Measurements from ENCODE around the gene NKIRAS1. TPM values are rescaled to one million over a fixed set of nuclear protein-coding genes. Genes with fewer than 3 reads are reported as not detected.
"Not testable (repeated sequence)": the region's sequence is repeated elsewhere in the genome, so short reads cannot be mapped to it uniquely, and the experiment has no call there.

NKIRAS1 gene
- total and polyA plus RNA-seq, 9 donors = 8.7 to 18.9 (median 13.4) TPM

DNA sequence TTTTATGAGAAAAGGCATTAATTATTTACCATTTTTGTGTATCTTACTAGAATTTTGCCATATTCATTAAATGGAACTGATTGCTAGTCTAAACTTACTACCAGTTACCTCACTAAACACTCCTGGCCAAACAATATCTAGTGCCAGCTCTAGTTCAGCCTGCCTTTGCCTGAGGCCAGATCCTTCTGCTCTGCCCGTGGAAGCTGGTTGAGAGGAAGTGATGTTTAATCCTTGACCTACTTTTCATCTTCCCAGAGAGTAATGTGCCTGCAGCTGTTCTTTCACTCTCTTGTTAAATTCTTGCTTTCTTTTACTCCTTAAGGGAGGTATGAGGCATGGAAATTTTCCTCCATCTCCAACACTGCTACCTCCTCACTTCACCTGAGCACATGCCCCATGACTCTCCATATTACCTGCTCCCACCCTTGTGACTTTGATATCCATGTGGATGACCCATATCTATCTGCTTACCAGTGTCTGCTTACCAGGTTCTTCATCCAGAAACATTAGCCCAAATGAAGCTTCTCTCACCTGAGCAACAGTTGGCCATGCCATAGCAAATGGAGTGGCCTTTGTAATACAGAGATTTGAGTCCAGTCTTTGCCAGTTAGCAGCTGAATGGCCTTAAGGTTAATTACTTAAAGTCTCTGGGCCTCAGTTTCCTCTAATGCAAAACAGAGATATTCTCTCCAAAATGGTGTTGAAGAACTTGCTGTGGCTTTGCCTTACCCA, 57.6 kb downstream of the NKIRAS1 start:
- Histone ChIP-seq H3K27ac (peak overlapping the region in 1 of 2 donors; percentile 16), H3K4me3 (no peak overlapping the region), H3K27me3 (no peaks in the 10 kb centered on the region), H3K4me1 (ENCODE audit: insufficient read depth) (peaks cover 8% of the 10 kb centered on the region), H3K36me3 (no peaks in the 10 kb centered on the region), H3K9me3 (no peaks in the 10 kb centered on the region)
- TF ChIP-seq POLR2A (IDR thresholded peaks at IDR 0.05) (no peak), EP300 (IDR thresholded peaks at IDR 0.05) (no peak)
- TF ChIP-seq, protein P1, sequence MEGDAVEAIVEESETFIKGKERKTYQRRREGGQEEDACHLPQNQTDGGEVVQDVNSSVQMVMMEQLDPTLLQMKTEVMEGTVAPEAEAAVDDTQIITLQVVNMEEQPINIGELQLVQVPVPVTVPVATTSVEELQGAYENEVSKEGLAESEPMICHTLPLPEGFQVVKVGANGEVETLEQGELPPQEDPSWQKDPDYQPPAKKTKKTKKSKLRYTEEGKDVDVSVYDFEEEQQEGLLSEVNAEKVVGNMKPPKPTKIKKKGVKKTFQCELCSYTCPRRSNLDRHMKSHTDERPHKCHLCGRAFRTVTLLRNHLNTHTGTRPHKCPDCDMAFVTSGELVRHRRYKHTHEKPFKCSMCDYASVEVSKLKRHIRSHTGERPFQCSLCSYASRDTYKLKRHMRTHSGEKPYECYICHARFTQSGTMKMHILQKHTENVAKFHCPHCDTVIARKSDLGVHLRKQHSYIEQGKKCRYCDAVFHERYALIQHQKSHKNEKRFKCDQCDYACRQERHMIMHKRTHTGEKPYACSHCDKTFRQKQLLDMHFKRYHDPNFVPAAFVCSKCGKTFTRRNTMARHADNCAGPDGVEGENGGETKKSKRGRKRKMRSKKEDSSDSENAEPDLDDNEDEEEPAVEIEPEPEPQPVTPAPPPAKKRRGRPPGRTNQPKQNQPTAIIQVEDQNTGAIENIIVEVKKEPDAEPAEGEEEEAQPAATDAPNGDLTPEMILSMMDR (IDR thresholded peaks at IDR 0.05) = no peak
- peak in 3 of 5 donors; percentile 27 to 42 (median 32) for DNase-seq
- intact Hi-C loops (cut with DNase I) = no loop called here
- WGBS, 3 donors = 0% methylated on average over 1 of the region's 1 CpG

DNA sequence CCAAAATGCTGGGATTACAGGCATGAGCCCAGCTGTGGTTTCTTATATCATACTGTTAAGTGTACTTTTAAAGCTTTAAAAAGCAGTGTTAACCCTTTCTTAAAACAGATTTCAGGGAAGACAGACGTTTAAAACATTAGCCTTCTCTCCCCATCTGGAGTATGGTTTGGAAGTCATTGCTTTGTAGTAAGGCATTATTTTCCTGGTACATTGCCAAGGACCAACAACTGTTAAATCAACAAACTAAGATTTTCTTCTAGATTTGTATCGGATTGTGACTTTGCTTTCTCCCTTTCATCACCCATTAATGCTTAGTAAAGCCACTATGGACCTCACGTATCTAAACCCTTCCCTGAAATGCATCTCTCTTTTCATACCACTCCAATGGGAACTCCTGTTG, 60.5 kb downstream of the NKIRAS1 start:
- Histone ChIP-seq H3K27ac (no peak overlapping the region), H3K36me3 (no peaks in the 10 kb centered on the region), H3K9me3 (no peaks in the 10 kb centered on the region), H3K4me1 (ENCODE audit: insufficient read depth) (peaks cover 6% of the 10 kb centered on the region), H3K27me3 (no peaks in the 10 kb centered on the region), H3K4me3 (no peak overlapping the region)
- 50 to 66% (median 64%) methylated on average over 3 of the region's 3 CpGs for WGBS, 3 donors
- TF ChIP-seq, protein P1 (IDR thresholded peaks at IDR 0.05) = no peak
- TF ChIP-seq EP300 (IDR thresholded peaks at IDR 0.05) = no peak
- no peak for TF ChIP-seq POLR2A (IDR thresholded peaks at IDR 0.05)
- intact Hi-C loops (cut with DNase I) = no loop called here
- no peak for DNase-seq

DNA sequence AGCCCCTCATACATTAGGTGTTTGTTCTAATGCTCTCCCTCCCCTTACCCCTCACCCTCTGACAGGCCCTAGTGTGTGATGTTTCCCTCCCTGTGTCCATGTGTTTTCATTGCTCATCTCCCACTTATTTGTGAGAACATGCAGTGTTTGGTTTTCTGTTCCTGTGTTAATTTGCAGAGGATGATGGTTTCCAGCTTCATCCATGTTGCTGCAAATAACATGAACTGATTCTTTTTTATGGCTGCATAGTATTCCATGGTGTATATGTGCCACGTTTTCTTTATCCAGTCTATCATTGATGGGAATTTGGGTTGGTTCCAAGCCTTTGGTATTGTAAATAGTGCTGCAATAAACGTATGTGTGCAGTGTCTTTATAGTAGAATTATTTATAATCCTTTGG, 67.3 kb downstream of the NKIRAS1 start:
- H3K4me1 ChIP-seq (ENCODE audit: insufficient read depth); H3K27me3 ChIP-seq; DNase-seq; H3K9me3 ChIP-seq; H3K4me3 ChIP-seq; H3K36me3 ChIP-seq; H3K27ac ChIP-seq; intact Hi-C loops (cut with DNase I): not testable (repeated sequence)
- WGBS, 3 donors = 74 to 85% (median 84%) methylated on average over 2 of the region's 2 CpGs

DNA sequence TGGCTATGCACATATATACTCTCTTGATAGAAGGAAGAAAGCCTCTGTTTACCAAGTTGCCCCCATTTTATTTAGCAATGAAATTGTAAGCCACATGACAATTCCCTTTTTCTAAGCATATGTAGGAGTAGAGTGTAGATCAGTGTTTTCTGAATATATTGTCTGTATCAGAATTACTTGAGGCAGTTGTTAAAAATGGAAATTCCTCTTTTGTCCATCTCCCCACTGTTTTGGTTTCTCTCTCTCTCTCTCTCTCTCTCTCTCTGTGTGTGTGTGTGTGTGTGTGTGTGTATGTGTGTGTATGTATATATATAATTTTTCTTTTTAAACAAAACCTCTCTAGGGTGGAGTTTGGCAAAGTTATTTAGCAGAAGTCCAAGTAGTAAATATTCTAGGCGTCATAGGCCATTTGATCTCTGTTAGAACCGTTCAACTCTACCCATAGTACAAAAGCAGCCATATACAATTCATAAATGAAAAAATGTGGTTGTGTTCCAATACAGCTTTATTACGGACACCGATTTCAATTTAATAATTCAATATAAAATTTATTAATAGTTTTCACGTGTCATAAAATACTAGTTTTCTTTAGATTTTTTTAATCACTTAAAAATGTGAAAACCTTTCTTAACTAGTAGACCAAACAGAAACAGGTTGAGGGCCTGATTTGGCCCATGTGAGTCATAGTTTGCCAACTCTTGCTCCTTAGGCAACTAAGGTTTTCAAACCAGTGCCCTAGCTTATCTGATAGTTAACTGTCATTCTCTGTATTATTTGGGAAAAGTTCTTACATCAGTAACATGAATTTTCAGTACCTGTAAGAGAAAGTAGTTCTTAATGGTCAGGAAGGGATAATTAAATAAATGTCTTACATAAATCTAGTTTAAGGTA, 71.2 kb downstream of the NKIRAS1 start:
- WGBS, 3 donors = 89 to 96% (median 92%) methylated on average over 5 of the region's 5 CpGs
- H3K27ac ChIP-seq = no peak overlapping the region
- H3K27me3 ChIP-seq = no peaks in the 10 kb centered on the region
- H3K4me3 ChIP-seq = no peak overlapping the region
- TF ChIP-seq EP300 (IDR thresholded peaks at IDR 0.05) = no peak
- TF ChIP-seq, protein P1 (IDR thresholded peaks at IDR 0.05) = no peak
- TF ChIP-seq POLR2A (IDR thresholded peaks at IDR 0.05) = no peak
- H3K4me1 ChIP-seq (ENCODE audit: insufficient read depth) = peaks cover 1% of the 10 kb centered on the region
- no peak for DNase-seq
- no peaks in the 10 kb centered on the region for H3K36me3 ChIP-seq
- intact Hi-C loops (cut with DNase I) = no loop called here
- H3K9me3 ChIP-seq = no peaks in the 10 kb centered on the region
